Right forelimb (tissue), 1 donor: ENCODE data around the gene IZUMO1.
"Not testable (repeated sequence)": the region's sequence is repeated elsewhere in the genome, so short reads cannot be mapped to it uniquely, and the experiment has no call there.

Experiments
- DNase-seq: peaks from one replicate; pipeline ENCODE4 v3.0.0-alpha.2; 2018

Gene IZUMO1

GRCh38 chr19:48746738-48747575 is at the start of gene IZUMO1:
Gene IZUMO1 (minus strand): TSS chr19:48746909. CDS start chr19:48745859, 1,050 bp downstream.
- peak; percentile 83 for DNase-seq

DNA sequence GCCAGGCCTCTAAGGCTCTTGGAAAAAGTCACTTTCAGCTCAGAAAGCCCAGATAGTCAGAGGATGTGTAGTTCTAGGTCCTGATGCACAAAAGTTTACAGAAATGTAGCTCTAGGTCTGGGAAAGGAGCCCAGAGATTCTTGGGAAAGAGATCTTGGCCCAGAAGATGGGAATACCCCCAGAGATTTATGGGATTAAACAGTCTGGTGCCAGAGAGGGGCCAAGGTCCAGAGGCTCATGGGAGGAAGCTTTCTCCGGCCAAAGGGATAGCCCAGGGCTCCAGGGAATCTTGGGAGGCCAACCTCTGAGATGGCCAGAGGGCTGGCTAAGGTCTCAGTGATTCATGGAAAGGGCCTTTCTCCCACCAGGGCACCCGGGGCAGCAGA is 49.0 kb upstream of the IZUMO1 start:
- no peak for DNase-seq

- peak; percentile 96 for DNase-seq
Measured at GRCh38 chr19:48795055-48795684, 48.5 kb upstream of the IZUMO1 start.

- DNase-seq: no peak
Measured at GRCh38 chr19:48794291-48794690, 47.6 kb upstream of the IZUMO1 start.

DNA sequence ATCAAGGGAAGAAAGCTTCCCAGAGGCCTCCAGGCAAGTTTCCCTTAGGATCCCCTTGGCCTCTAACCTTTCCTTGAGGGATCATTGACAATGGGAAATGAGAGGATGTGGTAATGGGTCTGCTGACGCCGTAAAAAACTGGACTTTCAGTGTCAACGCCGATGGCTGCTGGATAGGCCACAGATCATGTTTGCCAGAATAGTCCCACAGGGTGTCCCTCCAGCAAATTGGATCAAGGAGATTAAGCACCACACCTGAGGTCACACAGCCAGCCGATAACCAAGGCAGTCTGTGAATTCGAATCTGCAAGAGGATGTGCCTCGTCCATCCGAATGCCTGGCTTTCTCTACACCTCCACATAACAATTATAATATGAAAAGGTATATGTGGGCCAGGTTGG is 46.6 kb upstream of the IZUMO1 start:
- DNase-seq: no peak

- DNase-seq: not testable (repeated sequence)
Measured at GRCh38 chr19:48787331-48787730, 40.6 kb upstream of the IZUMO1 start.

DNA sequence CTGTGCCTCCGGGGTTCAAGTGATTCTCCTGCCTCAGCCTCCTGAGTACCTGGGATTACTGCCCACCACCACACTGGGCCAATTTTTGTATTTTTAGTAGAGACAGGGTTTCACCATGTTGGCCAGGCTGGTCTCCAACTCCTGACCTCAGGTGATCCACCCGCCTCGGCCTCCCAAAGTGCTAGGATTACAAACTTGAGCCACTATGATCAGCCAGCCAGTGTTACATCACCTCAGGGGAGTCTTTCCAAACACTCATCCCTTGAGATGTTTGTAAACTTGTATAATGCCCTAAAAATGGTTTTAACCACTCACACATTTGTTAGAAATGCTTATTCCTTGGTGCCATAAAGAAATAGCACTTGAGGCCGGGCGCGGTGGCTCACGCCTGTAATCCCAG is 39.7 kb upstream of the IZUMO1 start:
- DNase-seq: not testable (repeated sequence)

DNA sequence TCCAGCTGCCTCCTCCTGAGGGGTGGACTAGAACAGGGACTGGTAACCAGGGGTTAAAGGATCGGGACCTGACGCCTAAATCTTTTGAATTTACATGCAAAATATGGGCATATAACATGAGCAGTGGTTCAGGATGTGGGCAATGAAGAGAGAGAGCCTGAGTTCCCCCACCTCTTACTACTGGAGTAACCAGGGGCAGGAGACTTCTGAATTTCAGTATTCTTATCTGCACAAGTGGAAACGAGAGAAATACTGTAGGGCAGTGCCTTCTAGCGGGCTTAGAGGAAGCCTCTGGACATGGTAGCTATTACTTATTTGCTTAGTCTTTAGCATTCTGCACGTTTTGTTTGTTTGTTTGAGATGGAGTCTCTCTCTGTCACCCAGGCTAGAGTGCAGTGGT is 37.8 kb upstream of the IZUMO1 start:
- no peak for DNase-seq

DNA sequence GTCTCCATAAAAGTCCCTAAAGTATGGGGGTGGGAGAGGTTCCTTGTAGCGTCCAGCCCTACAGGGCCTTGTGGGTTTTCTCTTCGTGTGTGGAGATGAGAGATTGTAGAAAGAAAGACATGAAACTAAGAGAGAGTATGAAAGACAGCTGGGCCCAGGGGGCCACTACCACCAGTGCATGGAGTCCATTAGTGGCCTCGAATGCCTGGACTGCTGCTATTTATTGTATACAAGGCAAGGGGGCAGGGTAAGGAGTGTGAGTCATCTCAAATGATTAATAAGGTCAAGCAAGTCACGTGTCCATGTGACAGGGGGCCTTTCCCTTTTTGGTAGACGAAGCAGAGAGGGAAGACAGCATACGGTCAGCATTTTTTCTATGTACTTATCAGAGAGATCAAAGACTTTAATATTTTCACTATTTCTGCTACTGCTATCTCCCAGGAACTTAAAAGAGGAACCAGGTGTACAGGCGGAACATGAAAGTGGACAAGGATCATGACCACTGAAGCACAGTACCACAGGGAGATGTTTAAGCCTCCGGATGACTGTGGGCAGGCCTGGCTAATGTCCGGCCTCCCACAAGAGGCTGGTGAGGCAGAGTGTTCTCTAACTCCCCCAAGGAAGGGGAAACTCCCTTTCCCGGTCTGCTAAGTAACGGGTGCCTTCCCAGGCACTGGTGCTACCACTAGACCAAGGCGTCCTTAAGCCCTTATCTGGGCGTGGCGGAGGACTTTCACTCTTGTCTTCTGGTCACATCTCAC is 34.1 kb upstream of the IZUMO1 start:
- DNase-seq: no peak

- DNase-seq: no peak
Measured at GRCh38 chr19:48779636-48780035, 32.9 kb upstream of the IZUMO1 start.

GRCh38 chr19:48777720-48778119 is 31.0 kb upstream of the IZUMO1 start:
- DNase-seq: no peak

GRCh38 chr19:48777139-48777538 is 30.4 kb upstream of the IZUMO1 start:
- DNase-seq: no peak

GRCh38 chr19:48772503-48772953 is 25.8 kb upstream of the IZUMO1 start:
- no peak for DNase-seq

DNA sequence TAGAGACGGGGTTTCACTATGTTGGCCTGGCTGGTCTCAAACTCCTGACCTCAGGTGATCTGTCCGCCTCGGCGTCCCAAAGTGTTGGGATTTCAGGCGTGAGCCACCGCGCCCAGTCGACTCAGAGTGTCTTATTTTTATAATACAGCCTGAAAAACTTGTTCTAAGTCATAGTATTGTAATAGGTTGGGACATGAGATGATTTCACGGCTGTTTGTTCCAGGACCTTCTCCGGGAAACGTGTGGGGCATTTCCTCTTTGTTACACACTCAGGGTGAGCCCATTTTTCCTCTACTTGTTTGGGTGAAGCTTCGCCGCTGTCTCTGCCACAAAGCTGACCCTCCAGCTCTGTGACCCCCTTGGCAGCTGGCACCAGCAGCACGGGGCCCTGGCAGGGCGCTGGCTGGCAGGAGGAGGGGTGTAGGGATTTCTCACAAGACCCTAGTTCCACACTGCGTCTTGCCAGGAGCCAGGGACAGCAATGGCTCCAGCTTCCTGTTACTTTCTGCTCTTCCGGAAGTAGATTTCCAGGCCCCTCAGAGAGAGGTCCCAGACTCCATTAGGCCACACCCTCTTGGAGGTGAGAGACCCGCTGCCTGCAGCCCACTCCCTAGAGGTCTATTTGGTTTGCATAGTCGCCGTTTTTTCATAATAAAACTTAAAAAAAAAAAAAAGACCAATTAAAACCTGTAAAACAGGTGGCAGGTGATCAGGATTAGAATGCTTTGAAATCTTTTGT is 24.2 kb upstream of the IZUMO1 start:
- no peak for DNase-seq

- no peak for DNase-seq
Measured at GRCh38 chr19:48770266-48770665, 23.6 kb upstream of the IZUMO1 start.

DNA sequence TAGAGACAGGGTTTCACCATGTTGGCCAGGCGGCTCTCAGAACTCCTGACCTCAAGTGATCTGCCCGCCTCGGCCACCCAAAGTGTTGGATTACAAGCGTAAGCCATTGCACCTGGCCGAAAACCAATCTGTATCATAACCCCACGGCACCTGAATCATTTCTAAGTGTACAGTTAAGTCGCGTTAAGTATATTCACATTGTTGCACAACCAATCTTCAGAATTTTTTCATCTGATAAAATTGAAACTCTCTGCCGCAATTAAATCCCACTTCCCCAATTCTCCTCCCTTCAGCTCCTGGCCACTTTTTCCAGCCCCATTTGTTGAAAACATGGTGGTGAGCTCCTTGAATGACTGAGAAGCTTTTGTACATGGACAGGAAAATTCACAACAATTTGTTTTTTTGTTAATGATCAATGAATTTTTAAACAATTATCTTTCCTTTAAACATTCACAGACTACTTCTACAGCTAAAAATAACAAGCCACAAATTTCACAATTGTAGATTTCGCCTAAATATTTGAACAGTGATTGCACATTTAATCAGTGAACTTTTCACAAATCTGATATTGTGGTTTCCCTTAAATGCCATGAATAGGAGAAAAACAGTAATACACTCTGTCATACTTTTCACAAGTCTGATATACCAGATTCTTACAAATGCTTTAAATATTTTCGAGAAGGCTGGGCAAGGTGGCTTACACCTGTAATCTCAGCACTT is 22.4 kb upstream of the IZUMO1 start:
- DNase-seq: no peak

DNA sequence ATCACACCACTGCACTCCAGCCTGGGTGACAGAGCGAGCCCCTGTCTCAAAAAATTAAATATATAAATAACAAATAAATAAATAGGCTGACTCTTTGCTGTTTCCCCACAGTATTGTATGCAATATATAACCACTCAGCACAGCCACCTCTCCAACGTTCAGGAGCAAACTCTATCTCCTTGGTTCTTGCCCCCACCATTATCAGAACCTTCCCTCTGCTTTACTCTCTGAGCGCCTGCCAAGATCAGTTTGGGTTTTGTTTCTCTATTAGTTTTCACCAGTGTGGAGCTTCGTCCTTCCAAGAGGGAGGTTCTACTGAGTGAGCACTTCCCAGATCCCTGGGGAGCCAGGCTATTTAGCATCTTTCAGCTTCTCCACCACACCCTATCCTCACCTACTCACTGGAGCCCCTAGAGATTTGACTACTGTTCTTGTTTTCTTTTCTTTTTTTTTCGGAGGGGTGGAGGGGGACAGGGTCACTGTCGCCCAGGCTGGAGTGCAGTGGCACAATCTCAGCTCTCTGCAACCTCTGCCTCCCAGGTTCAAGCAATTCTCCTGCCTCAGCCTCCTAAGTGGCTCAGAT is 21.6 kb upstream of the IZUMO1 start:
- not testable (repeated sequence) for DNase-seq

DNA sequence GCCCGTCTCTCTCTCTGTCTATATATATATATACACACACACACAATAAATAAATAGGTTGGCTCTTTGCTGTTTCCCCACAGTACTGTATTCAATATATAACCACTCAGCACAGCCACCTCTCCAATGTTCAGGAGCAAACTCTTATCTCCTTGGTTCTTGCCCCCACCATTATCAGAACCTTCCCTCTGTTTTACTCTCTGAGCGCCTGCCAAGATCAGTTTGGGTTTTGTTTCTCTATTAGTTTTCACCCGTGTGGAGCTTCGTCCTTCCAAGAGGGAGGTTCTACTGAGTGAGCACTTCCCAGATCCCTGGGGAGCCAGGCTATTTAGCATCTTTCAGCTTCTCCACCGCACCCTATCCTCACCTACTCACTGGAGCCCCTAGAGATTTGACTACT is 19.1 kb upstream of the IZUMO1 start:
- DNase-seq: not testable (repeated sequence)

GRCh38 chr19:48760504-48761205 is 13.9 kb upstream of the IZUMO1 start:
- no peak for DNase-seq

GRCh38 chr19:48757741-48758144 is 11.0 kb upstream of the IZUMO1 start:
- DNase-seq: no peak

DNA sequence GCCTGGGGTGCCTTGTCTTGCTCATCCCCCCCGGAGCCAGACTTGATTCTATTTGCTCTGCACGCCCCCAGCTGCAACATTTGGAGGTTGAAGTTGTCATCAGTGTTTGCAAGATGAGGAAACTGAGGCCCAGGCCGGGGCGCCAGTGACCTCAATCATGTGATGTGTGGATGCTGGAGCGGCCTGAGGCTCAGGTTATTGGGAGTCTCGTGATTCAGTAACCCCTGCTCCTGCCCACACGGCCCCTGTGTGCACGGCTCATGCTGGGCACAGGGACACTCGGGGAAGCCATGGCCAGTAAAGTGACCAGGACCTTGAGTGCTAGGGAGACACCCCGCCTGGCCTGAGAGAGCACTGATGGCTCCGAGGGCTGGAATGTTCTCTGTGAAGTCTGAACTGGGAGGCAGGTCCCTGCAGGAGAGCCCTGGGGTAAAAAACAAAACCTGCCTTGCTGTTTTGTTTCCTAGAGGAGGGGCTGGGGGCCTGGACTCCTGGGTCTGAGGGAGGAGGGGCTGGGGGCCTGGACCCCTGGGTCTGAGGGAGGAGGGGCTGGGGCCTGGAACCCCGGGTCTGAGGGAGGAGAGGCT is 10.5 kb upstream of the IZUMO1 start:
- DNase-seq: no peak
